NCI-H446 treated with DMSO at 0.1 percent for 48 hours (cell line): ENCODE results near the gene CDSN.

Experiments used
- DNase-seq: peaks from one replicate; lab custom pipeline; 2025; lab: John Stamatoyannopoulos, UW

CDSN gene

DNA sequence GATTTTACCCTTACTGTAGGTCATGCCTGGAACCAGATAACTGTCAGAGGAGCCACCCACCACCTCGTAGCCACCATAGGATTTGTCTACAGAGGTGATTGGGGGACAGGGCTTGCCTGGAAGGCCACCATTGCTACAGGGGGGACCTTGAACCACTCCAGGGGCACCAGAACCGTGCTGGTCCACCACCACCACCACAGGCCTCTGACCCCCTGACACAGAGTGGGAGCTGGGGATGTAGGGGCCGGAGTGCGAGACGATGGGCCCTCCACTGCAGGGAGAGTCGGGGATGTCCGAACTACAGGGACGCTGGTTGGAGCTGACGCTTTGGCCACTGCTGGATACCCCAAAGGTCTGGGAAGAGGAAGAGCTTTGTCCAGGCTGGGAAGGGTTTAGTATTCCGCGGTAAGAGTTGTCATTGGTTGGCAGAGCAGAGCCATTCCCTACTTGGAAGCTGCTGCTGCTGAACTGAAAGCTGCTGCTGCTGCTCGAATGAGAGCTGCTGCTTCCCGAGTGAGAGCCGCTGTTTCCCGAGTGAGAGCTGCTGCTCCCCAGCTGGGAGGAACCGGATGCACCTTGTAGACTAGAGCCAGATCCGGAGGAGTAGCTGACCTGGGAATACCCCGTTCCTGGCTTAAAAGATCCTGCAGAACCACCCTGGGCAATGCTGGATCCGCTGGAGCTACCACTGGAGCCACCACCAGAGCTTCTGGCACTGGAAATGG lies 3.4 kb downstream of the CDSN start:
- DNase-seq = no peak

GRCh38 chr6:31115941-31116560 lies 4.2 kb downstream of the CDSN start:
- no peak for DNase-seq

GRCh38 chr6:31114970-31115849 lies 5.0 kb downstream of the CDSN start:
- no peak for DNase-seq

DNA sequence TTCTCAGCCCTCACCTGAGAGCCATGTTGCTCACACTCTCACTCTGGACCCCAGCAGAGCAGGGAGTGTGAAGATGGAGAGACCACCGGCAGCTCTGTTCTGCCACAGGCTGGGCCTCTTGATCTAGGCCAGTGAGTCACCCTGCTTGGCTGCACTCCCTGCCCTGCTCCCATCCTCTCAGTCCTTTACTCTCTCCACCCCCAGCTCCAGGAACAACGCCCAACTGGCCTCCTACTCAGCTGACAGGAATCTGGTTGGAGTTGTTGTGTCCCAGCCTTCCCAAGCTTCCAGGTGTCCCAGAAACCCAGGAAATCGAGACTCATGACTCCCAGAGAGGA lies 5.7 kb downstream of the CDSN start, which contains the start of gene PSORS1C1:
Gene PSORS1C1 (plus strand): TSS at position 260 of the 338 bp plus-strand sequence. CDS start 14,833 bp downstream, outside the sequence.
- DNase-seq = no peak

- no peak for DNase-seq
These were observed 6.2 kb downstream of the CDSN start for GRCh38 chr6:31113861-31114540.

DNA sequence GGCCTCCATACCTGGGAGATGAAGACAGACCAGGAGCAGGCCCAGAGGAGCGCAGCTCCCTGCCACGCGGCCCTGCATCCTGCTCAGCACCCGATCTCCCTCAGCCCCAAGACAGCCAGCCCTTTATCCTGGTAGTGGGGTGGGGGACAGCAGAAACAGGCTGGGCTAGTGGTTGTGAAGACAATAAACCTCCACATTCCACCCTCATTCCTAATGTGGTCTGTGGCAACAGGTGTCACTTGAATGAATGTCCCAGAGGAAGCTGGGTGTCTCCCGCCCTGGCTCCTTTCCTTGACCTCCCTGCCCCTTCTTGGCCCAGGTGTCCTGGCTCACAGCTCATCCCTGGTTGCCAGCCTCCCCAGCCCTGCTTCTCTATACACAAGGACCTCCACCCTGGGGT lies 7.8 kb downstream of the CDSN start, which contains the start of gene C6orf15:
Gene C6orf15 (minus strand): TSS at position 98 of the 400 bp plus-strand sequence. CDS start 20 bp downstream, at position 78.
- DNase-seq = no peak

DNA sequence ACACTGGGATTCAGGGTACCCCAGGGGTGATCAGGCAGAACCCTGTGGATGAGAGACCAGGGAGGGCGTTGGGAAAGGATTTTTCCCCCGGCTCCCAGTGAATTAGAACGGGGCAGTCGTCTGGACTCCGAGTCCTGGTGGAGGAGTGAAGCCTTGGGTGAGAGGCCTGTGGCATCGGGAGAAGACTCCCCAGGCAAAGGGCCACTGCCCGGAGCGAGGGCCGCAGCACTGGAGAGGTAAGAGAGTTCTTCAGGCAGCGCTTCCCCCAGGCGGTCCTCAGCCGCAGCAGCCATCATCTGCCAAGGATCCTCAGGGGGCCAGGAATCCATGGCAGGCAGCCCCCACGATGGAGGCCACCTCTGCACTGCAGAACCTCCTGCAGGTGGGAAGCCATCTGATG lies 8.5 kb downstream of the CDSN start:
- no peak for DNase-seq

DNA sequence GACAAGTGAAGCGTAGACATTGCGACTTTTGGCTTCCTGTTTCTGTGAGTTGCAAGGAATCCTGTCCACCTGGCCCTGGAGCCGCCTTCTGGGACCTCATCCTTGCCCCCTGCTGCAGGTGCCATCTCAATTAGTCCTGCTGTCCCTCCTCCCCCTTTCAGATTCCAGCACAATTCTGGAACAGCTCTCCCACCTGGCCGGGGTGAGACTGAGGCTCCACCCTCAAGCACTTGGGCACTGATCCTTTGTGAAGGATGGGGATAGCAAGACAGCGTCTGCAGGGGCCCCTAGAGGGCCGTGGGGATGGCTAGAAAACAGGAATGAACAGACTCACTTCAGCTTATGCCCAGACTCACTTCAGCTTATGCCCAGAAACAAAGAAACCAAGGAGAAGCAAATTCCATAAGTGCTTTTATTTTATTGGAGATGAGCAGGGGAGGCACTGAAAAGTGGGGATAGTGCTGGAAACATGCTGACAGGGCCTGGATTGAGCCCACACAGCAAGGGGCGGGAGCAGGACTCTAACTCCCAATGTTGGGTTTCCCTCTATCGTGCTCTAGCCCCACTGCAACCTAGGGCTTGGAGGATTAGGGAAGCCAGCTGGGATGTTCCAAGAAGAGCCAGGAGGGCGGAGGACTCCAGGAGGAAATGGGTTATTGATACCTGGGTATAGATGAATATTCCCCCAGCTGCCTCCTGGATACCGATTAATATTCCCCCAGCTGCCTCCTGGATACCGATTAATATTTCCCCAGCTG lies 9.2 kb downstream of the CDSN start:
- DNase-seq = no peak

DNA sequence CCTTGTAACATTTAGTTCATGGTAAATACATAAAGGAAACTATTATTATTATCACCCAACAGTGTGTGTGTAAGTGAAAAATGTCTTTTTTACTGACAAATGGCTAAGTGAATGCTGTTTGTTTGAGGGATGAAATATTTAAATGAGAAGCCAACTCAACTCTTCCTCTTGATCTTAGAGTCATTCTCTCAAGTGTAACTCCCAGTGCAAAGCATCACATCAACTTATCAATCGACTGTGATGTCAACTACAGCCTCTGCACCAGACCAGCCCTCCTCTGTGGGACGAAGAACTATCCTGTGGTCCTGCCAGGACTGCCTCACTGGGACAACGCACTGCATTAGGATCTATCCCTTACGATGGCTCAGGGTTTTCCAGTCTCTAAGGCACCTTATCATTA lies 13.2 kb downstream of the CDSN start:
- DNase-seq = no peak

DNA sequence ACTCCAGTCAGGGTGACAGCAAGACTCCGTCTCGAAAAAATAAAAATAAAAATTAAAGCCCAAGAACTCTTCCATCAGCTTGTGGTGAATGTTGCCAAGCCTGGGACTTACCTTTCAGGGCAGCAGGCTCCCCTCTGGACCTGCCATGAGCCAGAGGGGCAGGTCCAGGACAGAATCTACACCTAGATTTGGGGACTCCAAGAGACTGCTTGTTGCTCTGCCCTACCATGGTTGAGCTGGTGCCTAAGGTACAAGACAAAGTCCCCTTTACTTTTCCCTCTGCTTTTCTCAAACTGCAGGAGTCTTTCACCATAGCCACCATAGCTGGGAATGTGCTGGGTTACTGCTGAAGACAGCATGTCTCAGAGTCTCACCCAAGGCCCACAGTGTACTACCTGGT lies 17.1 kb downstream of the CDSN start:
- no peak for DNase-seq

DNA sequence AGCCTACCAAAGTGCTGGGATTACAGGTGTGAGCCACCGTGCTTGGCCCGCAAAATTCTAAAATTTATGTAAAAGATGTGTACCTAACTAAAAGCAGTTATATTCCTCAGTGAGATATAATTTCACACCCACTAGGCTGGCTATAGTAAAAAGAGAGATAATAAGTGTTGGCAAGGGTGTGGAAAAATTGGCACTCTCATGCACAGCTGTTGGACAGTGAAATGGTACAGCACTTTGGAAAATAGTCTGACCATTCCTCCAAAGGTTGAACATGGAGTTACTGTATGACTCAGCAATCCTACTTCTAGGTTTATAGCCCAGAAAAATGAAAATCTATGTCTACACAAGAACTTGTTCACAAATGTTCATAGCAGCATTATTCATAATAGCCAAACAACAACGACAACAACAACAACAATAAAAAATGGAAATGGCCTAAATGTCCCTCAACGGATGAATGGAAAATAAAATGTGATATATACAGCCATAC lies 21.8 kb downstream of the CDSN start:
- no peak for DNase-seq

GRCh38 chr6:31096656-31097055 lies 23.6 kb downstream of the CDSN start:
- no peak for DNase-seq

DNA sequence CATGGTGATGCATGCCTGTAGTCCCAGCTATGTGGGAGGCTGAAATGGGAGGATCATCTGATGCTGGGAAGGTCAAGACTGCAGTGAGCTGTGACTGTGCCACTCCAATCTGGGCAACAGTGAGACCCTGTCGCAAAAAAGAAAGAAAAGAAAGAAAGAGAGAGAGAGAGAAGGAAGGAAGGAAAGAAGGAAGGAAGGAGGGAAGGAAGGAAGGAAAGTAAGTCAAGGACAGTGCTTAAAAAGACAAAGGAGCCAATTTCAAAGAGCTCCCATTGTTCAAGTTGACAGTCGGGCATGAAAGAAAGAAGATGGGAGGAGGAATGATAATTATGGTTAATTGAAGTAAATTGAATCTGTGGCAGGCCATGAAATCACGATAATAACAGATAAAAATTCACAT lies 24.0 kb downstream of the CDSN start:
- no peak for DNase-seq

- DNase-seq = no peak
These were observed 25.8 kb downstream of the CDSN start for GRCh38 chr6:31094389-31094881.

GRCh38 chr6:31092769-31093505 lies 27.3 kb downstream of the CDSN start:
- no peak for DNase-seq

- DNase-seq = no peak
These were observed 28.0 kb downstream of the CDSN start for GRCh38 chr6:31092238-31092637.

DNA sequence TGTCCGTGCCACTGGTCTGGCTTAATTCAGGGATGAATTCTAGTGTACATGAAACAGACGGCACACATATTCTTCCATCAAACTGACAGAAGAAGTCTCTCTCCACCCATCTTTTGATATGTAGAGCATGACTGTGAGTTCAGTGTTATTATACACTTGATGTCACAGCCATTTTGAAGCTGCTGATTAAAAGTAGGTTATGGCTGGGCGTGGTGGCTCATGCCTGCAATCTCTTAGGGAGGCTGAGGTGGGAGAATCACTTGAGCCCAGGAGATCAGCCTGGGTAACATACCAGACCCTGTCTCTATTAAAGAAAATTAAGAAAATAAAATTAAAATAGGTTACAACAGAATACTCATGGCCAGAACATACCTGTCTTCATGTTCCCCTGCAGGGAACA lies 28.6 kb downstream of the CDSN start:
- no peak for DNase-seq

DNA sequence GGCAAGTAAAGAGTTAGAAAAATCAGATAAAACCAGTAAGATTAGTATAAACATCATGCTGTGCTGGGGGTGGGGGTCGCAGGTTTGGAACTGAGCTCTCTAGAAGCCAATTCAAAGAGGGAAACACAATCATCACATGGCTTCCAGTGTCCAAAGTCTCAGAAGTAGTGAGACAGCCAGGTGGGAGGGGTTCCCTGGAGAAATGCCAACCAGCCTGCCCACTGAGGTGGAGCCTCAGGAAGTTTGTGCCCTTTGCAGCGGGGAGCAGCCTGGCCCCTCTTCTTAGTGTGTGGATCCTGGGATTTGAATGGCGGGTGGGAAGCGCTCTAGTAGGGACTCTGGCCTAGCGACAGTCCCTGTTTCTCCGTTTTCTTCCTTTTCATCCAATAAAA lies 29.3 kb downstream of the CDSN start:
- no peak for DNase-seq

GRCh38 chr6:31090275-31090972 lies 29.8 kb downstream of the CDSN start:
- no peak for DNase-seq
